ENCODE results near the gene CFAP54.

- TF ChIP-seq EZH2 (IDR thresholded peaks at IDR 0.05) = no peak
- TF ChIP-seq POLR2AphosphoS5 (IDR thresholded peaks at IDR 0.05; ENCODE audit: borderline replicate concordance, low read depth, low read length) = no peak
- TF ChIP-seq FOXP2 (optimal IDR thresholded peaks at IDR 0.05; ENCODE audit: control extremely low read depth, extremely low read length, insufficient read depth) = no peak
Observed at GRCh38 chr12:96890331-96890730, 401.0 kb downstream of the CFAP54 start.

All from SK-N-MC (cell line).